Hematopoietic multipotent progenitor cell treated with erythropoietin and hydrocortisone succinate and interleukin-3 and kit ligand, for 6 days (in vitro differentiated cells): Measurements from ENCODE around the gene C3orf52.

Experiments
- DNase-seq: peaks from one replicate; pipeline ENCODE4 v3.0.0-alpha.2; 2015

The C3orf52 gene

GRCh38 chr3:112086875-112087524, 811 bp downstream of the C3orf52 start:
- no peak for DNase-seq

- DNase-seq = no peak
Measured at GRCh38 chr3:112087746-112088145, 1.6 kb downstream of the C3orf52 start.

GRCh38 chr3:112088944-112089343, 2.8 kb downstream of the C3orf52 start:
- DNase-seq = no peak

- peak; percentile 24 for DNase-seq
Measured at GRCh38 chr3:112089956-112090886, 4.0 kb downstream of the C3orf52 start.

GRCh38 chr3:112090887-112091586, 4.8 kb downstream of the C3orf52 start:
- DNase-seq = no peak

- DNase-seq = no peak
Measured at GRCh38 chr3:112092496-112093179, 6.4 kb downstream of the C3orf52 start.

- DNase-seq = no peak
Measured at GRCh38 chr3:112093180-112093522, 7.0 kb downstream of the C3orf52 start.

- DNase-seq = no peak
Measured at GRCh38 chr3:112095731-112096130, 9.5 kb downstream of the C3orf52 start.

GRCh38 chr3:112096176-112096575, 10.0 kb downstream of the C3orf52 start:
- DNase-seq = no peak

- peak; percentile 38 for DNase-seq
Measured at GRCh38 chr3:112097378-112097777, 11.2 kb downstream of the C3orf52 start.

GRCh38 chr3:112101916-112102315, 15.7 kb downstream of the C3orf52 start:
- DNase-seq = no peak

- no peak for DNase-seq
Measured at GRCh38 chr3:112104774-112105173, 18.6 kb downstream of the C3orf52 start.

- DNase-seq = no peak
Measured at GRCh38 chr3:112109322-112109721, 23.1 kb downstream of the C3orf52 start.

GRCh38 chr3:112111785-112112402, 25.7 kb downstream of the C3orf52 start:
- DNase-seq = peak; percentile 91

GRCh38 chr3:112114576-112115160, 28.5 kb downstream of the C3orf52 start:
- no peak for DNase-seq

GRCh38 chr3:112115161-112115739, 29.1 kb downstream of the C3orf52 start:
- DNase-seq = no peak

- no peak for DNase-seq
Measured at GRCh38 chr3:112115806-112116383, 29.7 kb downstream of the C3orf52 start.

- no peak for DNase-seq
Measured at GRCh38 chr3:112116748-112117186, 30.6 kb downstream of the C3orf52 start.

GRCh38 chr3:112117415-112117814, 31.2 kb downstream of the C3orf52 start:
- DNase-seq = no peak

- peak; percentile 46 for DNase-seq
Measured at GRCh38 chr3:112117841-112118571, 31.8 kb downstream of the C3orf52 start.
